T-helper 2 cell treated with Interferon-gamma antibody and Interleukin-4, amounts not matched to agents 5 μg/mL and 100 μg/mL, for 36 hours (primary cell): ENCODE results near the gene NRSN2.

Experiments used
- DNase-seq: peaks from one replicate; pipeline ENCODE4 v3.0.0; 2021; ENCODE audit warnings: low spot score
- H3K27ac Mint-ChIP-seq: one replicate; pipeline ENCODE4 v1.8.0; 2021; ENCODE audit warnings: mild to moderate bottlenecking, mixed read lengths
- H3K27me3 Mint-ChIP-seq: one replicate; pipeline ENCODE4 v1.8.0; 2021; ENCODE audit warnings: low read depth, mixed read lengths
- H3K36me3 Mint-ChIP-seq: one replicate; pipeline ENCODE4 v1.8.0; 2021; ENCODE audit warnings: low read depth, mixed read lengths
- H3K4me1 Mint-ChIP-seq: one replicate; pipeline ENCODE4 v1.8.0; 2021; ENCODE audit warnings: low read depth, mixed read lengths
- H3K4me3 Mint-ChIP-seq: one replicate; pipeline ENCODE4 v1.8.0; 2022; ENCODE audit warnings: mild to moderate bottlenecking, moderate library complexity, mixed read lengths
- H3K9me3 Mint-ChIP-seq: one replicate; pipeline ENCODE4 v1.8.0; 2021; ENCODE audit warnings: mixed read lengths

The NRSN2 gene, protein sequence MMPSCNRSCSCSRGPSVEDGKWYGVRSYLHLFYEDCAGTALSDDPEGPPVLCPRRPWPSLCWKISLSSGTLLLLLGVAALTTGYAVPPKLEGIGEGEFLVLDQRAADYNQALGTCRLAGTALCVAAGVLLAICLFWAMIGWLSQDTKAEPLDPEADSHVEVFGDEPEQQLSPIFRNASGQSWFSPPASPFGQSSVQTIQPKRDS

DNA sequence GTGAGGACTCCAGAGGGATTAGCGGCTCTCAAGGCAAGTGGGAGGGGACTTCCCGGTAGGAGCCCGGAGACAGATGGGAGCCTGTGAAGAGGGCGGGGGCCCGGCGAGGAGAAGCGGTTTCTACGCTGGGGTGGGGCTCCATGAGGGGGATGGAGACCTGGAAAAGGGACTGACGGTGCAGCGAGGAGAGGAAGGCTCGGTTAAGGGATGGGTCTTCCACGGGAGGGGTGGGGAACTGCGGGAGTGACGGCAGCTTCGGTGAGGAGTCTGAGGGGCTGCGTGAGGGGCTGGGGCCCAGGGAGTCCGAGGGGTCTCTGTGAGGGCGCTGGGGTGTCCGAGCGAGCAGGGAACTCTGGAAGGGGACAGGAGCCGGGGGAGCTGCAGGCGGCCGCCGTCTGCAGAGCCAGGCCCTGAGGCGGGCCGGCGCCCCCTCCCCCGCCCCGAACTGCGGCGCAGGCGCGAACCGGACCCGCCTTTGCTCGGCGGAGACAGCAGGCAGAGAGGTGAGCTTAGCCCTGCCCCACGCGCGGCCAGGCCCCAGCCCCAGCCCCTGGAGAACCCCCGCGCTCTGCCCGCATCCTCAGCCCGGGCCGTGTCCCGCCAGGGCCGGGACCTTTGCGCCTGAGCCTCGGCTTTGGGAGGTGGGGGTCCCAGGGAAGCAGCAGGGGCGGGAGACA, at the start of gene NRSN2:
Gene NRSN2, plus strand, starts transcription at position 472 of the 677 bp plus-strand sequence. CDS start 2,533 bp downstream, outside the sequence.
- no peaks in the 10 kb centered on the region for H3K9me3 Mint-ChIP-seq
- peak within 1 kb of the TSS; percentile 62 for H3K27ac Mint-ChIP-seq
- no peaks in the 10 kb centered on the region for H3K36me3 Mint-ChIP-seq
- DNase-seq, result no peak
- H3K4me1 Mint-ChIP-seq, result peaks cover 18% of the 10 kb centered on the region
- peaks cover 3% of the 10 kb centered on the region for H3K27me3 Mint-ChIP-seq
- peak within 1 kb of the TSS; percentile 93 for H3K4me3 Mint-ChIP-seq

DNA sequence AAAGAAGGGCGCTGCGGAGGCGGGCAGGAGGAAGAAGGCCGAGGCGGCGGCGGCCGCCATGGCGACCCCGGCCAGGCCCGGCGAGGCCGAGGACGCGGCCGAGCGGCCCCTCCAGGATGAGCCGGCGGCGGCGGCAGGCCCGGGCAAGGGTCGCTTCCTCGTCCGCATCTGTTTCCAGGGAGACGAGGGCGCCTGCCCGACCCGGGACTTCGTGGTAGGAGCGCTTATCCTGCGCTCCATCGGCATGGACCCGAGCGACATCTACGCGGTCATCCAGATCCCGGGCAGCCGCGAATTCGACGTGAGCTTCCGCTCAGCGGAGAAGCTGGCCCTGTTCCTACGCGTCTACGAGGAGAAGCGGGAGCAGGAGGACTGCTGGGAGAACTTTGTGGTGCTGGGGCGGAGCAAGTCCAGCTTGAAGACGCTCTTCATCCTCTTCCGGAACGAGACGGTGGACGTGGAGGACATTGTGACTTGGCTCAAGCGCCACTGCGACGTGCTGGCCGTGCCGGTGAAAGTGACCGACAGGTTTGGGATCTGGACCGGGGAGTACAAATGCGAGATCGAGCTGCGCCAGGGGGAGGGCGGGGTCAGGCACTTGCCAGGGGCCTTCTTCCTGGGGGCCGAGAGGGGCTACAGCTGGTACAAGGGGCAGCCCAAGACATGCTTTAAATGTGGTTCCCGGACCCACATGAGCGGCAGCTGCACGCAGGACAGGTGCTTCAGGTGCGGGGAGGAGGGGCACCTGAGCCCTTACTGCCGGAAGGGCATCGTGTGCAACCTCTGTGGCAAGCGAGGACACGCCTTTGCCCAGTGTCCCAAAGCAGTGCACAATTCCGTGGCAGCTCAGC, 48.8 kb upstream of the NRSN2 start:
- Mint-ChIP-seq H3K4me1 (peaks cover 41% of the 10 kb centered on the region), H3K36me3 (peaks cover 35% of the 10 kb centered on the region), H3K9me3 (no peaks in the 10 kb centered on the region), H3K27ac (peak overlapping the region; percentile 97), H3K27me3 (peaks cover 2% of the 10 kb centered on the region), H3K4me3 (peak overlapping the region; percentile 96)
- DNase-seq, result peak; percentile 39

DNA sequence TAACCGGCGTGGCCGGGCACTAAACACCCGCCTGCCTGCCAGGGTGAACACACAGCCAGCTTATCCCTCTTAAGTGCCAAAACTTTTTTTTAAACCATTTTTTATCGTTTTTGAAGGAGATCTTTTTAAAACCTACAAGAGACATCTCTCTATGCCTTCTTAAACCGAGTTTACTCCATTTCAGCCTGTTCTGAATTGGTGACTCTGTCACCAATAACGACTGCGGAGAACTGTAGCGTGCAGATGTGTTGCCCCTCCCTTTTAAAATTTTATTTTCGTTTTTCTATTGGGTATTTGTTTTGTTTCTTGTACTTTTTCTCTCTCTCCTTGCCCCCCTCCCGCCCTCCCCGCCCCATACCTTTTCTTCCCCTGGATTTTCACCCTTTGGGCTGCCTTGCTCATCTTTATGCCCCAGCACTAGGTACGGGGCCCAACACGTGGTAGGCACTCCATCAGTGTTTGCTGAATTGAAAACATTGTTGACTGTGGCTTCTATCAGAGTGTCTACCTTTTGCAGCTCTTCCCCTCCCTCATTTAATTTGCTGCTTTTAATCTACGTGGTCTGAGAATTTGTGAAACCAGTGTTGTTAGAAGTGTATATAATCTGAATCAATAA, 48.0 kb upstream of the NRSN2 start:
- H3K4me3 Mint-ChIP-seq, result peak overlapping the region; percentile 96
- peak overlapping the region; percentile 97 for H3K27ac Mint-ChIP-seq
- DNase-seq, result no peak
- H3K36me3 Mint-ChIP-seq, result peaks cover 35% of the 10 kb centered on the region
- H3K27me3 Mint-ChIP-seq, result peaks cover 2% of the 10 kb centered on the region
- no peaks in the 10 kb centered on the region for H3K9me3 Mint-ChIP-seq
- peaks cover 43% of the 10 kb centered on the region for H3K4me1 Mint-ChIP-seq

DNA sequence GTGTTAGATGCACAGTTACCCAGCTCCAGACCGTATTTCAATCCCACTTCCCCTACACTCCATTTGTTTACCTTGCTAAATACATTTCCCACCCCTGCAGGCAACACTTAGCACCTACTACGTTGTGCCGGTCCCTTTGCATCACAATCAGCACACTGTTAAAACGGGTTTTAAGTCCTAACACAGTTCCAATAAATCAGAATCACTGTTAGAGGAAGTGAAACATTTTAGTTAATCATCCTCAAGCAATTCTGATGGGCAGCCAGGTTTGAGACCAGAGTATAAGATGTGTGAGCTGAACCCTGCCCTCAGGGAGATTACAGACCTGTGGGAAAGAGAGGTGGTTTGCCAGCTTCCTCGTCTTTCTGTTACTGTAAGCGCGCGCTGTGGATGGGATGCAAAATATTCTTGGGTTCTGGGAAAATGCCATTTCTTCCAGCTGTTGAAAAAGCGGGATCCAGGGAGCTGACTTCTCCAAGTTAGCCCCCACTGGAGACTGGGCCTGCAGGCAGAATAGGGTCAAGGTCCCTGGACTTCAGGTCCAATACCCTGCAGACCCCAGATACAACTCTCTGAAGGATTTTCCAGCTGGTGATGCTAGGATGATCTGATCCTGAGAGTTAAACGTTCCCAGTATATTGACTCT, 46.4 kb upstream of the NRSN2 start:
- H3K27me3 Mint-ChIP-seq, result peaks cover 2% of the 10 kb centered on the region
- peaks cover 43% of the 10 kb centered on the region for H3K4me1 Mint-ChIP-seq
- no peaks in the 10 kb centered on the region for H3K9me3 Mint-ChIP-seq
- peak overlapping the region; percentile 96 for H3K4me3 Mint-ChIP-seq
- peaks cover 35% of the 10 kb centered on the region for H3K36me3 Mint-ChIP-seq
- no peak overlapping the region for H3K27ac Mint-ChIP-seq
- no peak for DNase-seq

DNA sequence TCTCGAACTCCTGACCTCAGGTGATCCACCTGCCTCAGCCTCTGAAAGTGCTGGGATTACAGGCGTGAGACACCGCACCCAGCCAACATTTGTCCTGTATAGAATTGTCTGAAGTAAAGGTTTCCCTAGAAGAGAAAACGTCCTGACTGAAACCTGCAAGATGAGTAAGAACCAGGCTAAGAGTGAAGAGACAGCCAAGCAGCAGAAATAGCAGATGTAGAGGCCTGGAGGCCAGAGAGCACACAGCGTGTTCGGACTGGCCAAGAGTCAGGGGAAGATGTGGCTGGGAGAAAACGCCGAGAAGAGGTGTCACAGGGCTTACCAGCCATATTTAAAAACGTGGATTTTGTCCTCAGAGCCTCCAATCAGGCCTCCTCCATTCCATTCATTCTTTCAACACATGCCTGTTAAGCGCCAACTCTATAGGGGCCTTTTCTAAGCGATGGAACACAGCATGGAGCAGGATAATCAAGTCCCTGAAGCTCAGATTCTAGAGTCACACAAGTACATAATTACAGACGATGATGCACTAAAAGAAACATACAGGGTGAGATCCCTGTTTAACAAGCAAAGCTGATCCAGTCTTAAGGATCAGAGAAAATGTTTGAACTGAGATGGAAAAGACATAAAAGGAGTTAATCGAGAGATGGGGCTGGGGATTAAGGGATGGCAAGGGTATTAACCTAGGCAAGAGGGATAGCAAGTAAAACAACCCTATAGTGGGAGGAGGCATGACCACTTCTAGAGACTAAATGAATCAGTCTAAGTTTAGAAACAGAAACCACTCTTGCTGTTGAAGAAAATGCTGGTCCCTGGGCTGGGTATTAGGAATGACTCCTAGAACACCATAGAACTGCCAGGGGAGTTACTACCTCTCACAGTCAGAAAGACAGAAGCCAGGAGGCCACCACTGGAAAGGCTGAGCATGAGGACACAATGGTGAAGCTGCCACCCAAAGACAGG, 44.7 kb upstream of the NRSN2 start:
- Mint-ChIP-seq H3K4me1 (peaks cover 33% of the 10 kb centered on the region), H3K9me3 (no peaks in the 10 kb centered on the region), H3K27me3 (peaks cover 2% of the 10 kb centered on the region), H3K4me3 (no peak overlapping the region), H3K36me3 (peaks cover 35% of the 10 kb centered on the region), H3K27ac (peak overlapping the region; percentile 27)
- no peak for DNase-seq

DNA sequence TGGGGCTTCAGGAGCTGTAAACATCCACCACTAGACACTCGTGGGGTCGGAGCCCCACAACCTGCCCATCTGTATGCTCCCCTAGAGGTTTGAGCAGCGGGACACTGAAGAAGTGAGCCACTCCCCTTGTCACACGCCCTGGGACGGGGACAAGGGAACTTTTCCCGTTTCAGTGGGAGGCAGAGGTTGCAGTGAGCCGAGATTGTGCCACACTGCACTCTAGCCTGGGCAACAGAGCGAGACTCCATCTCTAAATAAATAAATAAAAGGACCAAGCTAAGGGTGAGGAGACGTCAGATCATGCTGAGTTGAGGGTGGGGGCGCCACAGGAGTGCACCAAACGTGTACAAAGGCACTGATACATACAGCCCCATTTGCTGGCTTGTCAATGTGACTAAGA, 41.2 kb upstream of the NRSN2 start:
- Mint-ChIP-seq H3K27me3 (no peaks in the 10 kb centered on the region), H3K9me3 (no peaks in the 10 kb centered on the region), H3K4me1 (peaks cover 28% of the 10 kb centered on the region), H3K36me3 (peaks cover 8% of the 10 kb centered on the region), H3K27ac (no peak overlapping the region), H3K4me3 (no peak overlapping the region)
- DNase-seq, result no peak

DNA sequence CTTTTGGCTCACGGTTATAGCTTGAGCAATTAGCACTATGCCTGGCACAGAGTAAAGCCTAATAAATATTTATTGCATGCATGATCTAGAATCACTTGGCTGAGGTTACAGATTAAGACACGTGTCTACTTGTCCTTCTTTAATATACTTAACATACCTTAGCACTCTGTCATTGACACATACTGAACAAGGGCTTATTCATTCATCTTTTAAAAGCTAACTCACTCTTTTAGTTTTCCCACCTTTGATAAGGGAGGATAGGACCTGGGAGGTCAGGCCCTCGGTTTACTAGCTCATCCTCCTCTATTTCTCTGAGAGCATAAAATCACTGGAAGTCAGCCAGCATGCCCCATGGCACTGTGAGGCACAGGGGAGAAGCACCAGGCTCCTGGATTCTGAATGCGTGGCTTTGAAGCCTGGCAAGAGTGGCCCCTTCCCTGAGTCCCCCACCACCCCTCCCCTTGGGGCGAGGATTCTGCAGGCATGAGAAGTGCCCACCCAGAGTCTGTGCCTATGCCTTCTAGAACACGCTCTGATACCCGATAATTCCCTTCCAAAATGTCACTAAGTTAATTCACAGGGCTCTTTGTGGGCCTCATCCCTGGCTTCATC, 38.4 kb upstream of the NRSN2 start:
- Mint-ChIP-seq H3K36me3 (no peaks in the 10 kb centered on the region), H3K4me1 (peaks cover 13% of the 10 kb centered on the region), H3K27me3 (no peaks in the 10 kb centered on the region), H3K27ac (no peak overlapping the region), H3K4me3 (no peak overlapping the region), H3K9me3 (no peaks in the 10 kb centered on the region)
- DNase-seq, result no peak

DNA sequence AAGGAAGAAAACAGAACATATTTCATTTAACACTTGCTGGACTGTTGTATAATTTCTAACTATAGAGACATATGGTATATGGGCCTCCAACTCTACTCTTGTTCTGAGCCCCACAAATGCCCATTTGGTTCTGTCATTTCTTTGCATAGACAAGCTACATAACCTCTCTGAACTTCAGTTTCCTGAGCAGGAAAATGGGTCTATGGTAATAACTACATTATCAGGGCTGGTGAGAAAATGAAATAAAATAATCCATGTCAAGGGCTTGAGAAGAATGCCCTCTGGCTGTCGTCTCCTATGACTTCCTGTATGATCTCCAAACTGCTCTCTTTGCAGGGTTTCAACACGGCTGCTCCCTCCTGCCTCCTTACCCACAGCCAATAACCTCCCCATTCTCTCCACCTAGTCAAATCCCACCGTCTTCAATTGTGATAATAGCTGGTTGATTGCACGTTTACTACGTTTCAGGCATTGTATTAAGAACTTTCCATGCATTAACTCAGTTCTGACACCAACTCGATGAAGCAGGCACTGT, 37.5 kb upstream of the NRSN2 start:
- Mint-ChIP-seq H3K4me1 (peaks cover 13% of the 10 kb centered on the region), H3K27me3 (no peaks in the 10 kb centered on the region), H3K36me3 (no peaks in the 10 kb centered on the region), H3K27ac (peak overlapping the region; percentile 67), H3K9me3 (no peaks in the 10 kb centered on the region), H3K4me3 (peak overlapping the region; percentile 6)
- DNase-seq, result no peak

DNA sequence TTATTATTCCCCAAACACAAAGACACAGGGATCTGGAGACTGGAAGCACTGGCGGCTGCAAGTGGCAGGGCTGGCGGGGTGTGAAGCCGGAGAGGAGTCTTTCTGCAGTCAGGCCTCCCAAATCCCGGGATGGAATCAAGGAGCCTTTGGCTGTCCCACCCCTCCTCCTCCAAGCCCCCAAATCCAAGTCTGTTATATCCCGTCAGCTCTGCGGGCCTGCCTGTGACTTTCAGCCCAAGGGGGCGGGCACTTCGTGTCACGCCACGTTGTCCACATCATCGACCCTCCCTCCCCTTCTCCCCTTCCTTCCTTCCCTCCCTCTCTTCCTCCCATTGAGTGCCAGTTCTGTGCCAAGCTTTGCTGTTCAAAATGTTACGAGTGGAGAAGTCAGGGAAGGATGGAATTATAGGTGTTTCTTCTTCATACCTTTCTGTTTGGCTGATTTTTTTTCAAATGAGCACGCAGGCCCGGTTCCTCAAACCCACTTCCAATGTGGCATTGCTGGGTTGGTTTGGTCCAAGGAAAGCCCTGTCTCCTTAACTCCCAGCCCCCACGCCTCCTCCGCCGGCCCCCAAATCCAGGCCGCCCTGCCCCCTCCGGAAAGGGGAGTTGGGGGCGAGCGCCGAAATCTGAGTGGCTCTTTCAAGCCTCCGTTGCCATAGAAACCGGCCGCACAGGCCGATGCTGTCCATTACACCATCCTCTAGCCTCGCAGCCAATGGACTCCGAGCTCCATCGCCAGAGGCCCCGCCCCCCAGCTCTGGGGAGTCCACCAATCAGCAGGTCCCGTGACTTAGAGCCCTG, 36.9 kb upstream of the NRSN2 start:
- DNase-seq, result peak; percentile 88
- H3K27ac Mint-ChIP-seq, result peak overlapping the region; percentile 87
- peak overlapping the region; percentile 83 for H3K4me3 Mint-ChIP-seq
- no peaks in the 10 kb centered on the region for H3K9me3 Mint-ChIP-seq
- no peaks in the 10 kb centered on the region for H3K36me3 Mint-ChIP-seq
- no peaks in the 10 kb centered on the region for H3K27me3 Mint-ChIP-seq
- H3K4me1 Mint-ChIP-seq, result peaks cover 13% of the 10 kb centered on the region

DNA sequence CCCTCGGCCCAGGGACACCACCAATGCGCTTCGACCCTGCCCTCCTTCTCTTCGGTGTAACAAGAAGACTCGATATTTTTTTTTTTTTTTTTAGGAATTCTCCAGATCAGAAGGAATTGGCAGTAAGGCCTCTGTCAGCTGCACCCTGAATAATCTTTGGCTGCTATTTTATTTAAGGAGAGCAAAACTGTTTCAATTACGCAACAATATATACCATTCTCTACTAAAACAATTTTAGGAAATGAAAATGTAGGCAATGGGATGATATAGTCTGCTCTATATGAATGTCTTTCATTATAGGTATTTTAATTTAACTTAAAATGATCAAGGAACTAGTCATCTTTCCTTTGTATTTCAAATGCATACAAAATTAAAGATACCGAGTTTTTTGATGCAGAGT, 36.3 kb upstream of the NRSN2 start:
- Mint-ChIP-seq H3K27me3 (no peaks in the 10 kb centered on the region), H3K27ac (peak overlapping the region; percentile 87), H3K4me3 (peak overlapping the region; percentile 83), H3K9me3 (no peaks in the 10 kb centered on the region), H3K4me1 (peaks cover 13% of the 10 kb centered on the region), H3K36me3 (no peaks in the 10 kb centered on the region)
- DNase-seq, result no peak

DNA sequence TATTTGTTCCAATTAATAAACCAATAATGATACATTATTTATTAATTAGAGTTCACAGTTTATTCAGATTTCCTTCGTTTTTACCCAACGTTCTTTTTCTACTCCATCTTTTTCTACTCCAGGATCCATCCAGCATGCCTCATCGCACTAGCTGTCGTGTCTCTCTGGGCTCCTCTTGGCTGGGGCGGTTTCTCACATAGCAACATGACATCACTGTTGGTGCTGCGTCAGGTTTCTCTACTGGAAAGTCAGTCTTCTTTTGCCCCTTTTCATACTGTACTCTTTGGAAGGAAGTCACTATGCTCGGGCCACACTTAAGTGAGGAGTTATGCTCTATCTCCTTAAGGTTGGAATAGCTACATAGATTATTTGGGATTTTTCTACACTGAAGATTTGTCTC, 35.3 kb upstream of the NRSN2 start:
- Mint-ChIP-seq H3K27ac (no peak overlapping the region), H3K36me3 (no peaks in the 10 kb centered on the region), H3K9me3 (no peaks in the 10 kb centered on the region), H3K4me3 (peak overlapping the region; percentile 13), H3K4me1 (peaks cover 13% of the 10 kb centered on the region), H3K27me3 (no peaks in the 10 kb centered on the region)
- DNase-seq, result no peak
